Stimulated activated CD8-positive, alpha-beta memory T cell treated with anti-CD3 and anti-CD28 coated beads, Interleukin-12 subunit alpha, Interleukin-12 subunit beta, amount 100 ng/mL, for 4 hours (primary cell): Measurements from ENCODE around the gene TICAM2.

Source experiments
- DNase-seq: peaks from one replicate; pipeline ENCODE4 v3.0.0-alpha.2; 2020; ENCODE audit warnings: low read depth

The TICAM2 gene

GRCh38 chr5:115531787-115532367, 70.4 kb downstream of the TICAM2 start:
- DNase-seq = no peak

- DNase-seq = no peak
Observed at GRCh38 chr5:115531380-115531779, 70.9 kb downstream of the TICAM2 start.

- no peak for DNase-seq
Observed at GRCh38 chr5:115530426-115530825, 71.9 kb downstream of the TICAM2 start.
